Trophoblast cell (in vitro differentiated cells and primary cell): ENCODE results near the gene PPIA.

ENCODE experiments used
- DNase-seq, 2 donors: peaks; one replicate each; pipeline ENCODE4 v3.0.0-alpha.2; 2016
- H2AFZ ChIP-seq: 2 replicates; pipeline ENCODE4 v1.6.1; 2013; ENCODE audit warnings: low read length, moderate library complexity, mild to moderate bottlenecking; ENCODE audit not compliant: insufficient read depth, poor library complexity
- H2AK5ac ChIP-seq: 2 replicates; pipeline ENCODE4 v1.6.1; 2013; ENCODE audit warnings: mild to moderate bottlenecking, low read length
- H2BK120ac ChIP-seq: 2 replicates; pipeline ENCODE4 v1.6.1; 2013; ENCODE audit warnings: low read length, mild to moderate bottlenecking, moderate library complexity; ENCODE audit not compliant: insufficient read depth, poor library complexity
- H2BK12ac ChIP-seq: 2 replicates; pipeline ENCODE4 v1.6.1; 2013; ENCODE audit warnings: mild to moderate bottlenecking, low read length, moderate library complexity
- H2BK5ac ChIP-seq: 2 replicates; pipeline ENCODE4 v1.6.1; 2013; ENCODE audit warnings: low read length, low read depth, moderate library complexity, mild to moderate bottlenecking; ENCODE audit not compliant: poor library complexity
- H3K14ac ChIP-seq: 2 replicates; pipeline ENCODE4 v1.6.1; 2013; ENCODE audit warnings: mild to moderate bottlenecking, low read length
- H3K18ac ChIP-seq: 2 replicates; pipeline ENCODE4 v1.6.1; 2013; ENCODE audit warnings: mild to moderate bottlenecking, low read length
- H3K23ac ChIP-seq: 2 replicates; pipeline ENCODE4 v1.6.1; 2013; ENCODE audit warnings: low read length
- H3K27ac ChIP-seq: 2 replicates; pipeline ENCODE4 v1.5.1; 2013; ENCODE audit warnings: low read depth, mild to moderate bottlenecking, inconsistent platforms, low read length, moderate library complexity
- H3K27me3 ChIP-seq: 2 replicates; pipeline ENCODE4 v1.6.1; 2013; ENCODE audit warnings: inconsistent platforms, mild to moderate bottlenecking, low read length, moderate library complexity; ENCODE audit not compliant: insufficient read depth
- H3K36me3 ChIP-seq, 2 experiments: 1 replicate in 1 of 2; 2 replicates in 1 of 2; pipeline ENCODE4 v1.6.1; 2013; ENCODE audit warnings: low read length in 2 of 2, mild to moderate bottlenecking in 2 of 2, moderate library complexity in 1 of 2; ENCODE audit not compliant: insufficient read depth in 2 of 2, control insufficient read depth in 1 of 2
- H3K4ac ChIP-seq: 2 replicates; pipeline ENCODE4 v1.6.1; 2013; ENCODE audit warnings: low read depth, mild to moderate bottlenecking, low read length, moderate library complexity
- H3K4me1 ChIP-seq, 2 experiments: 1 replicate in 1 of 2; 2 replicates in 1 of 2; pipeline ENCODE4 v1.6.1; 2013; ENCODE audit warnings: low read length in 2 of 2, mild to moderate bottlenecking in 2 of 2, moderate library complexity in 1 of 2; ENCODE audit not compliant: insufficient read depth in 2 of 2, control insufficient read depth in 1 of 2
- H3K4me2 ChIP-seq: 2 replicates; pipeline ENCODE4 v1.6.1; 2013; ENCODE audit warnings: inconsistent platforms, mild to moderate bottlenecking, low read length, moderate library complexity
- H3K4me3 ChIP-seq: 2 replicates; pipeline ENCODE4 v1.5.1; 2013; ENCODE audit warnings: mild to moderate bottlenecking, low read depth, low read length, inconsistent platforms
- H3K79me1 ChIP-seq: one replicate; pipeline ENCODE4 v1.6.1; 2013; ENCODE audit warnings: low read length
- H3K79me2 ChIP-seq: 2 replicates; pipeline ENCODE4 v1.6.1; 2013; ENCODE audit warnings: low read length, mild to moderate bottlenecking; ENCODE audit not compliant: control insufficient read depth, insufficient read depth, poor library complexity
- H3K9ac ChIP-seq: 2 replicates; pipeline ENCODE4 v1.6.1; 2013; ENCODE audit warnings: mild to moderate bottlenecking, low read length
- H3K9me3 ChIP-seq: 2 replicates; pipeline ENCODE4 v1.6.1; 2013; ENCODE audit warnings: low read depth, mild to moderate bottlenecking, control low read depth, inconsistent platforms, low read length; ENCODE audit not compliant: insufficient read depth
- H4K12ac ChIP-seq: 2 replicates; pipeline ENCODE4 v1.6.1; 2013; ENCODE audit warnings: low read depth, mild to moderate bottlenecking, low read length, moderate library complexity
- H4K8ac ChIP-seq: 2 replicates; pipeline ENCODE4 v1.6.1; 2013; ENCODE audit warnings: low read depth, mild to moderate bottlenecking, low read length, moderate library complexity
- H4K91ac ChIP-seq: one replicate; pipeline ENCODE4 v1.6.1; 2013; ENCODE audit warnings: low read depth, mild to moderate bottlenecking, low read length, moderate library complexity
- WGBS: extraction: QIAGEN DNeasy Blood & Tissue Kit; methylation state at CpG from one replicate; pipeline ENCODE4 v1.1.7; 2013; ENCODE audit warnings: missing lambda C conversion rate; ENCODE audit not compliant: insufficient read length, insufficient coverage; ENCODE audit errors: extremely low coverage; 5-methylcytosine and 5-hydroxymethylcytosine counted together

The PPIA gene

GRCh38 chr7:44768628-44769371 is 27.7 kb upstream of the PPIA start:
- H4K12ac ChIP-seq, result no peak overlapping the region
- H2AK5ac ChIP-seq, result no peak overlapping the region
- no peak overlapping the region for H3K18ac ChIP-seq
- no peak overlapping the region for H3K9ac ChIP-seq
- no peak overlapping the region for H3K14ac ChIP-seq
- H4K91ac ChIP-seq, result no peak overlapping the region
- H3K4ac ChIP-seq, result no peak overlapping the region
- H3K4me3 ChIP-seq, result no peak overlapping the region
- no peak overlapping the region for H3K23ac ChIP-seq
- no peak overlapping the region for H2BK12ac ChIP-seq
- H2AFZ ChIP-seq, result no peak overlapping the region
- no peaks in the 10 kb centered on the region for H3K27me3 ChIP-seq
- WGBS, result no CpG with 5 or more reads among the region's 11 CpGs
- H3K4me2 ChIP-seq, result no peak overlapping the region
- no peak overlapping the region for H2BK5ac ChIP-seq
- DNase-seq, result peak; percentile 66 to 85
- no peaks in the 10 kb centered on the region for H3K79me1 ChIP-seq
- H3K4me1 ChIP-seq, result peaks cover 0 to 3% of the 10 kb centered on the region in 2 experiments
- no peaks in the 10 kb centered on the region for H3K9me3 ChIP-seq
- peaks cover 40 to 44% of the 10 kb centered on the region in 2 experiments for H3K36me3 ChIP-seq
- no peaks in the 10 kb centered on the region for H3K79me2 ChIP-seq
- H3K27ac ChIP-seq, result no peak overlapping the region
- no peak overlapping the region for H4K8ac ChIP-seq
- H2BK120ac ChIP-seq, result no peak overlapping the region

GRCh38 chr7:44769376-44769775 is 27.1 kb upstream of the PPIA start:
- Histone ChIP-seq H3K9ac (no peak overlapping the region), H3K27ac (no peak overlapping the region), H2BK12ac (no peak overlapping the region), H3K27me3 (no peaks in the 10 kb centered on the region), H2AK5ac (no peak overlapping the region), H3K18ac (no peak overlapping the region), H4K12ac (no peak overlapping the region), H3K4me3 (no peak overlapping the region), H3K79me2 (no peaks in the 10 kb centered on the region), H3K9me3 (no peaks in the 10 kb centered on the region), H2AFZ (no peak overlapping the region), H3K36me3 (peaks cover 37 to 38% of the 10 kb centered on the region in 2 experiments), H3K4ac (no peak overlapping the region), H4K8ac (no peak overlapping the region), H3K14ac (no peak overlapping the region), H2BK120ac (no peak overlapping the region), H3K79me1 (no peaks in the 10 kb centered on the region), H3K4me1 (peaks cover 0 to 3% of the 10 kb centered on the region in 2 experiments), H3K4me2 (no peak overlapping the region), H2BK5ac (no peak overlapping the region), H4K91ac (no peak overlapping the region), H3K23ac (no peak overlapping the region)
- DNase-seq, result no peak
- WGBS, result no CpG with 5 or more reads among the region's 8 CpGs

GRCh38 chr7:44769776-44770294 is 26.6 kb upstream of the PPIA start:
- no peak overlapping the region for H3K4ac ChIP-seq
- peaks cover 0 to 3% of the 10 kb centered on the region in 2 experiments for H3K4me1 ChIP-seq
- H3K18ac ChIP-seq, result no peak overlapping the region
- H2AK5ac ChIP-seq, result no peak overlapping the region
- H3K27ac ChIP-seq, result no peak overlapping the region
- H2BK120ac ChIP-seq, result no peak overlapping the region
- H3K79me1 ChIP-seq, result no peaks in the 10 kb centered on the region
- peaks cover 32 to 33% of the 10 kb centered on the region in 2 experiments for H3K36me3 ChIP-seq
- no peak overlapping the region for H4K12ac ChIP-seq
- no CpG with 5 or more reads among the region's 10 CpGs for WGBS
- no peak overlapping the region for H2BK5ac ChIP-seq
- H3K9ac ChIP-seq, result no peak overlapping the region
- H3K27me3 ChIP-seq, result no peaks in the 10 kb centered on the region
- H4K8ac ChIP-seq, result no peak overlapping the region
- peak; percentile 33 to 72 for DNase-seq
- no peaks in the 10 kb centered on the region for H3K9me3 ChIP-seq
- no peaks in the 10 kb centered on the region for H3K79me2 ChIP-seq
- no peak overlapping the region for H2BK12ac ChIP-seq
- no peak overlapping the region for H3K23ac ChIP-seq
- H3K4me2 ChIP-seq, result no peak overlapping the region
- no peak overlapping the region for H2AFZ ChIP-seq
- no peak overlapping the region for H3K4me3 ChIP-seq
- no peak overlapping the region for H3K14ac ChIP-seq
- no peak overlapping the region for H4K91ac ChIP-seq

- no peak overlapping the region for H2BK120ac ChIP-seq
- H2AFZ ChIP-seq, result no peak overlapping the region
- H3K36me3 ChIP-seq, result peaks cover 17 to 18% of the 10 kb centered on the region in 2 experiments
- no peak overlapping the region for H3K4me3 ChIP-seq
- no peak overlapping the region for H3K4me2 ChIP-seq
- H3K4ac ChIP-seq, result no peak overlapping the region
- H4K12ac ChIP-seq, result no peak overlapping the region
- no peak overlapping the region for H3K9ac ChIP-seq
- H3K23ac ChIP-seq, result no peak overlapping the region
- H4K91ac ChIP-seq, result no peak overlapping the region
- H3K79me2 ChIP-seq, result no peaks in the 10 kb centered on the region
- H2BK12ac ChIP-seq, result no peak overlapping the region
- no peak for DNase-seq
- no peak overlapping the region for H3K14ac ChIP-seq
- H4K8ac ChIP-seq, result no peak overlapping the region
- no peaks in the 10 kb centered on the region for H3K27me3 ChIP-seq
- H3K79me1 ChIP-seq, result no peaks in the 10 kb centered on the region
- H3K9me3 ChIP-seq, result no peaks in the 10 kb centered on the region
- H3K4me1 ChIP-seq, result peaks cover 0 to 3% of the 10 kb centered on the region in 2 experiments
- H2AK5ac ChIP-seq, result no peak overlapping the region
- no CpG with 5 or more reads among the region's 3 CpGs for WGBS
- no peak overlapping the region for H2BK5ac ChIP-seq
- H3K27ac ChIP-seq, result no peak overlapping the region
- H3K18ac ChIP-seq, result no peak overlapping the region
Observed at GRCh38 chr7:44771358-44771757, 25.1 kb upstream of the PPIA start.
